SJSA1 (cell line): ENCODE data around the gene NEUROG1. TPM values are rescaled to one million over a fixed set of nuclear protein-coding genes. Genes with fewer than 3 reads are reported as not detected.

Experiments used
- DNase-seq, 2 experiments: peaks; one replicate each; pipeline ENCODE4 v3.0.0-alpha.2; 2015 to 2020; ENCODE audit warnings: low spot score in 2 of 2, low read depth in 1 of 2
- H3K27ac ChIP-seq: fragments of 250-450 bp; sonication (Bioruptor Pico); 2 replicates; pipeline ENCODE4 v1.5.1; 2020; ENCODE audit warnings: mild to moderate bottlenecking, moderate library complexity
- H3K27me3 ChIP-seq: fragments of 250-450 bp; sonication (Bioruptor Pico); replicated peaks from 2 replicates; pipeline ENCODE4 v1.5.1; 2020; ENCODE audit warnings: mild to moderate bottlenecking, moderate library complexity
- H3K36me3 ChIP-seq: fragments of 250-450 bp; sonication (Bioruptor Pico); 2 replicates; pipeline ENCODE4 v1.5.1; 2020; ENCODE audit warnings: mild to moderate bottlenecking
- H3K4me1 ChIP-seq: fragments of 250-450 bp; sonication (Bioruptor Pico); replicated peaks from 2 replicates; pipeline ENCODE4 v1.6.1; 2021; ENCODE audit warnings: mild to moderate bottlenecking
- H3K4me3 ChIP-seq: fragments of 250-450 bp; sonication (Bioruptor Pico); 2 replicates; pipeline ENCODE4 v1.5.1; 2020; ENCODE audit warnings: mild to moderate bottlenecking
- H3K9me3 ChIP-seq: fragments of 250-450 bp; sonication (Bioruptor Pico); replicated peaks from 2 replicates; pipeline ENCODE4 v1.5.1; 2020; ENCODE audit warnings: mild to moderate bottlenecking
- total RNA-seq: library from RNA; depleted of rRNA; stranded (reverse); fragments of >200 nt; shearing (Covaris generic); gene quantifications from 2 replicates; pipeline ENCODE4 v1.2.3, GENCODE V29; 2014

Gene NEUROG1
- total RNA-seq, 1 experiment from 2014 or later, result not detected

DNA sequence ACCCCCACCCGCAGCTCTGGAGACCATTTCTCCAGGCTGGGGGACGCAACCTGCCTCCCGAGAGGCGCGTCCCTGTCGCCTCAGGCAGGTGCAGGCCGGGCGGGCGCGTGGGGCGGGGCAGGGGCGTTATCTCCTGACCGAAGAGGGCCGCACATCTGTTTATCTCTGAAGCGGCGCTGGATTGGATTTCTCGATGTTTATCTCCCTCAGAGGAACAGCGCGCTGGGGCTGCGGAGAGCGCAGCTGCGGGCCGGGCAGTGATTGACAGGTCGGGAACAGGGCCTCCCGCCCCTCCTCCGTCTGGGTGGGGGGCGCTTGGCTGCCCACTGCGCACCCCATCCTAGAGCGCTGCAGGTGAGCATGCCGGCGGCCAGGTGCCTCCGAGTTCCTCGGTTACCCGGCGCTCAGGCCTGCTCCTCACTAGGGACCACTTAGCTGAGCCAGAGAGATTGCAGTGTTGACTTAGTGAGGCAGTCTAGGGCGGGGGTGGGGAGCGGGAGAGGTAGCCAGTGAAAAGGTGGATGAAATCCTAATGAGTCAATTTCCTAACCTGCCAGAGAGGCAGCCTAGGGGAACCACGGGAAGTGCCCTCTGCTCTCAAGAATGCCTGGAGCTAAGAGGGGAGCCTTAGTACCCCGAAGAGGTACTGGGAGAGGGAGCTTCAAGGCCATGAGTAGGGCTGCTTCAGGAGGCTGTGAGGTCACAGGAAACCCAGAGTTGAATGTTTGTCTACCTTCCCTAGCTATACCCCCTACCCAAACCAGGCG lies 44.0 kb downstream of the NEUROG1 start:
- no peak for DNase-seq
- Histone ChIP-seq H3K27ac (no peak overlapping the region), H3K4me1 (peaks cover 61% of the 10 kb centered on the region), H3K4me3 (no peak overlapping the region), H3K9me3 (no peaks in the 10 kb centered on the region), H3K36me3 (no peaks in the 10 kb centered on the region), H3K27me3 (no peaks in the 10 kb centered on the region)

DNA sequence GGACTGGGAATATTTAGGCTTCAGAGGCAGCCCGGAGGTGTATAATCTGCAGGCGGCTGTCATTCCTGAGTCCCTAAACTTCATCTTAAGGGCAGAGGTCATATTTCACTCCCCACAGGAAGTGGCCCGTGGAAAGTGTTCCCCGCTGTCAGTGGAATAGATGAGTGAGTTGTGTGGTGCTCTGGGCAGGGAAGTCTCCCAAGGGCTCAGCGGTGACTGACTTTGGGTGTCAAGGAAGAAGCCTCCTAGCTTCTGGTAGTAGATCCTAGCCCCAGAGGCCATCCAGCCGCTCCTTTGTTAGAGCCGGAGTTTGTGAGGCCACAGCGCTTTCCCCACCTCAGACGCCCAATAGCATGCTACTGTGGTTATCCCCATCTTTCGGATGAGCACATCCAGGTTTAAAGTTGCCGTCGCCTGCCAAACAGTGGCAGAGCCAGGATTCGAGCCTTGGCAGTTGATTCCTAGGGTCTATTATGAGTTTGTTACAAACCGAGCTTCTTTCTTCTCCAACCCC lies 44.7 kb downstream of the NEUROG1 start:
- Histone ChIP-seq H3K4me1 (peaks cover 61% of the 10 kb centered on the region), H3K9me3 (no peaks in the 10 kb centered on the region), H3K27me3 (no peaks in the 10 kb centered on the region), H3K4me3 (no peak overlapping the region), H3K27ac (no peak overlapping the region), H3K36me3 (no peaks in the 10 kb centered on the region)
- no peak for DNase-seq

DNA sequence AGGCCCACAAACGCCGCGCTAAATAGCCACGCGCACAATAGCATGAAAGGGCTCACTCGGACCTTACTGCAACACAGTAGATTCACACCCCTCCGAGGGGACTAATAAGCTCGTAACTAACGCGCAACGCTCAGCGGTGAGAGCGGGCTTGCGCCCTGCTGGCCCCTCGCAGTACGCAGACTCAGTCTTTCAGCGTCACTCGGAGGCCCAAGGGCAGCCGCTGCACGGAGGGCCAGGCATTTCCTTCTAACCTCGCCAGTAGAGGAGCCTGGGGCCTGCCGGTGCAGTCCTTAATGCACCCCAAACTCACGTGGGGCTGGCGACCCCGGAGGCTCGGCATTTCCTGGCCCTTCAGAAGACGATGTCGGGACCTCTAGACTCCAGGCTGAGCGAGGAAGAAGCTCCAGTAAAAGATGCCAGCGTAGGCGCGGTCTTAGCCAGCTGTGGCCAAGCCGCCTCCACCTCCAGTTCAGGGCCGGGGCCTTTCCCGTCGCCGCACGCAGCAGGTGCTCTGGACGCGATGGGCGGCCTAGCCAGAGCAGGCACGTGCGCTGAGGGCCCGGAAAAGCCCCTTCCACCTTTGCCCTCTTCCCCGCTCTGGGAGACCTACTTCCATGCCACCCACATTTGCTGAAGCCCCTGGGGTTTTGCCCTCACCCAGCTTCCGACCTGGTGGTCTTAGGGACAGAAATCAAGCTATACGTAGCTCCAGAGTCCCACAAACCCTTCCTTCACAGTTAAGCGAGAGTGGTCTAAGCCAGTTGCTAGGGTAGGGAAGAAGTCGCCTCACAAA lies 45.3 kb downstream of the NEUROG1 start:
- Histone ChIP-seq H3K36me3 (no peaks in the 10 kb centered on the region), H3K27me3 (no peaks in the 10 kb centered on the region), H3K27ac (no peak overlapping the region), H3K9me3 (no peaks in the 10 kb centered on the region), H3K4me3 (no peak overlapping the region), H3K4me1 (peaks cover 58% of the 10 kb centered on the region)
- no peak for DNase-seq

DNA sequence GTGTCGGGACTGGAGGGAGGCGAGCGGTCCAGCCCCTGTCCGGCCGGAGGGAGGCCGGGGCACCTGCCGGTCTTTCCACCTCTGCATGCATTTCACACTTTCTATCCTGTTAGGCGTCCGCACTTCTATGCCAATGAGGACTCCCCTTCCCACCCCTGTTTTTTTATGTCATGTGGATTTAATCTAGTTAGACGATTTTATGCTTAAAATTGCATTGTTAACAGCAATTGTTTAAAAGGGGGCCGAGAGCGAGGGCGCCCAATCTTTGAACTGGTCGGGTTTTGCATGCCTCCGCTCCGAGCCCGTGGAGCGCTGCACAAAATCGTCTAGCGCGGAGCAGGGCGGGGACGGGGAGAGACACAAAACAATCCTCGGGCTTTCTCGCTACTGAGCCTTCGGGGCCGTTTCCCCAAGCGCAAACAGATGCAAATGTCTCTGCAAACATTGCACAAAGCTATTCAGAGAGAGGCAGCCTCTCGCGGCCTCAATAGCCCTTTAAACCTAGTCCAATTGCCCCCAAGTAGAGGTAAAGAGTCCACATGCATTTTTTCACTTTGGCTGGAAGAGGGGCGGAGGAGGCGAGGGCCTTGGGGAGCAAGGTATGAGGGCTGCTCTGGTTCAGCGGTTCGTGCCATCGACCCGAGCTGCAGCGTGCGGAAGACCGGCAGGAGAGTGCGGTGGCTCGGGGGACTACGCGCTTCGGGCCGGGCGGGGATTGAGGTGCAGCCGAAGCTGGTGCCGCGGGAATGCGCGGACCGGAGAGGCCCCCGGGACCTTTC lies 46.1 kb downstream of the NEUROG1 start:
- no peaks in the 10 kb centered on the region for H3K9me3 ChIP-seq
- no peak overlapping the region for H3K4me3 ChIP-seq
- no peak for DNase-seq
- H3K36me3 ChIP-seq, result no peaks in the 10 kb centered on the region
- no peaks in the 10 kb centered on the region for H3K27me3 ChIP-seq
- peaks cover 50% of the 10 kb centered on the region for H3K4me1 ChIP-seq
- H3K27ac ChIP-seq, result peak overlapping the region; percentile 67

DNA sequence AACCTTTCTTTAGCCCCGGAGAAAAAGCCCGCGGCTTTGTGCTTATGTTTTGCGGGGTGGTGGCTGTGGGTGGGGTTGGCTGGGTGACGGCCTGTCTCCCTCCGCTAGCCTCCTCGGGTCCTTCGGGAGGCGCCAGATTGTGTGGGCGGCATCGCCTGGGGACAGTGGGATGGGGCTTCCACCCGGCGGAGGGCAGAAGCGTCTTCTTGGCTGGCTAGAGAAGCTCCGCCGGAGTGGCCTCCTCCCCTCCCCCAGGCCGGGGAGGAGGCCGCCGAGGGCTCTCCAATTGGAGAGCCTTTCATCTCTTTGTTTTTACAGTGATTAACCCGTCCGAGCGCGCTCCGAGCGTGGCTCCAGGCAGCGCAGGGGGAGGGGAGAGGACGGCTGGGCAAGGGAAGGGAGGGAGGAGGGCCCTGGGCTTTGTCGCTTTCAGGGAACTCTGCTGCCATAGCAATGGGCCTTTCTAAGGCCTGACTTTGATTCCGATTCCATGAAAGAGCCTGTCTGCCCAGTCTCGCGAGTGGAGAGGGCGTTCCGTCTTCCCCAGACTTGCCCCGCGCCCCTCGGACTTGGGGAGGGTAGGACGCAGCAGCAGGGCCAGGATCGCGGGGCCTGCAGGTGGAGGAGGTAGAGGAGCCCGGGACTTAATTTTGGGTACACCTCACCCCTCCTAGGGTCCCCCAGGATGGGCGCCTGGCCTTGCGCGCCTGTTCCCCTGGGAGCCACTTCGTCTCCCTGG lies 46.9 kb downstream of the NEUROG1 start:
- H3K27me3 ChIP-seq, result no peaks in the 10 kb centered on the region
- no peaks in the 10 kb centered on the region for H3K36me3 ChIP-seq
- H3K27ac ChIP-seq, result peak overlapping the region; percentile 67
- peak overlapping the region; percentile 11 for H3K4me3 ChIP-seq
- DNase-seq, result peak; percentile 99
- no peaks in the 10 kb centered on the region for H3K9me3 ChIP-seq
- peaks cover 42% of the 10 kb centered on the region for H3K4me1 ChIP-seq

DNA sequence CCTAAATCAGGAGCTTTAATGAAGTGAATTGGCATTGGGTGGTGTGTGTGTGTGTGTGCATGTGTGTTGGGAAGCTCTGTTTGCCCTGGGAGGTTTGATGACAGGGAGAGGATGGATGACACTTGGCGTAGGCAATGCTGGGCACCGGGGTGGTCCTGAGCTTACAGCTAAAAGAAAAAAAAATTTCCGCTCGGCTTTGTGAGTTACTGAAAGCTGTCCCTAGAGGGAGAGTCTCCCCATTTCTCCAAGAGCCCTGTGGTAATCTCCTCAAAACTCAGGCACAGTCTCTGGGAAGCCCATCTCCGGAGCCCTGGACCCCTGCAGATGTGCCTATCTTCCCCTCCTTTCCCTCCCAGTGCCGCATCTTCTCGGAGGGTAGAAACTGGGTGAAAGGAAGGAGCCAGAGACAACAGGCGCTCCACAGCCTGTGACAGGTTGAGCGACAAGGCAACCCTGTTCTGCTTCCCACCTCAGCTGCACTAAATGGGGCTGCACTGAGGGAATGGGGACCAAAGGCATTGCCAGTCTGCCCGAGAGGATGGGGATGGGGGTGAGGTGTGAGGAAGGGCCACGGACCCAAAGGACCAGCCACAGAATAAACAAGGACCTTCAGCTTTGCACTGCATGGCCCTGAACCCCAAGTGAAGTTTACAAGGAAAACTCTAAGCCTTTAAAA lies 47.8 kb downstream of the NEUROG1 start:
- peak overlapping the region; percentile 67 for H3K27ac ChIP-seq
- peaks cover 33% of the 10 kb centered on the region for H3K4me1 ChIP-seq
- H3K9me3 ChIP-seq, result no peaks in the 10 kb centered on the region
- no peaks in the 10 kb centered on the region for H3K36me3 ChIP-seq
- peak; percentile 68 to 75 for DNase-seq
- H3K27me3 ChIP-seq, result no peaks in the 10 kb centered on the region
- H3K4me3 ChIP-seq, result peak overlapping the region; percentile 11; the same call in 1 of the 2 replicates

DNA sequence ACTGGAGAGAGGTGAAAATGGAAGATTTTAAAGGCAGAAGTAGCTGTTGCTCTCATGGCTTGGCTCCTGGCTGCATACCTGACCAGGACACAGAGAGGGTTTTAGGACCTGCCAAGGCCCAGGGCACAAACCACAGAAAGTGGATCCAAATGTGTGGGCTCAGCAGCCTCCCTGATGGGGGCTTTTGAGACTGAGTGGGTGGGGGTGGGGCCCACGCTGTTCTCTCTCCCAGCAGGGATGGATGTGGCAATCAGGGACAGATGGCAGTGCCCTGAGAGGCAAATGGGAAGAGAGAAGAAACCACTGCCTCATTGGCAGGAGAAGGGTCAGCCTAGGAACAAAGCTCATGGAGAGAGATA lies 48.7 kb downstream of the NEUROG1 start:
- H3K4me1 ChIP-seq, result peaks cover 26% of the 10 kb centered on the region
- no peak overlapping the region for H3K4me3 ChIP-seq
- no peak for DNase-seq
- H3K27ac ChIP-seq, result no peak overlapping the region
- H3K9me3 ChIP-seq, result no peaks in the 10 kb centered on the region
- no peaks in the 10 kb centered on the region for H3K27me3 ChIP-seq
- no peaks in the 10 kb centered on the region for H3K36me3 ChIP-seq

DNA sequence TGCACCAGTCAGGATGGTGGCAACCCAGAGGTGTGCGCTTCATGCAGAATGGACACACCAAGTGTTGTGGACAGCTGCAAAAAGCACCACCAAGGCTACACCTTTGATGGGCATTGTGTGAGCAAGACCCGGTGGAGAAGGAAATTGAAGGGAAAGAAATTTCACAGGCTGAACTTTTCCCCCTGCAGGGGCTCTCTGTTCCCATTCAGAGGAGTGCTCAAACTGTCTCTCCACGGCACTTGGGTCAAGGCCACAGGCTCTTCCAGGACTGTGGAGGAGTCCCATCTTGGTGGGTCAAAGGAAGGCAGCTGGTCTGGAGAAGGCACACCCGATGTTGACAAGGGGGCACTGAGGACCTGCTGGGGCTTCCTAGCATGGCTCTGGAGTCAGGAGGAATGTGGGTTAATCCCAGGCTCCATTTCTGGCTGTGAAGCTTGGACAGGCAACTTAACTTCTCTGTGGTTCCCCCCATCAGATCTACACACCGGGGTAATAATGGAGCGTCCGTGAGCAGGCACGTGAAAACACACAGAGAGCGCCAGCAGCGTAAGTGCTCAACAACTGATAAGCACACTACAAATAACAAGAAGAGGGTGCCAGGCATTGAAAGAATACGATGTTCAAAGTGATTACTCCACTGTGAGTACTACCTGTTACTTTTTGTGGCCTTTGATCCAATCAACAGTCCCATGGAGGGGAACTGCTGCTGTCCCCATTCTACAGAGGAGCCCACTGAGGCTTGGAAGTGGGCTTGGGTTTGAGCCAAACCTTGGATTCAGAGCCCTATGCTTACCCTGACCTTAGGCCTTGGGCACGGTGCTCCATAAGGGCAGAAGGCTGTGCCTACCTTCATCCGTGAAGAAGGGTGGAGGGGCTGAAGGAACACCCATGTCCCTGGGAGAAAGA lies 49.4 kb downstream of the NEUROG1 start:
- Histone ChIP-seq H3K4me1 (peaks cover 26% of the 10 kb centered on the region), H3K27ac (no peak overlapping the region), H3K4me3 (no peak overlapping the region), H3K27me3 (no peaks in the 10 kb centered on the region), H3K36me3 (no peaks in the 10 kb centered on the region), H3K9me3 (no peaks in the 10 kb centered on the region)
- DNase-seq, result no peak

DNA sequence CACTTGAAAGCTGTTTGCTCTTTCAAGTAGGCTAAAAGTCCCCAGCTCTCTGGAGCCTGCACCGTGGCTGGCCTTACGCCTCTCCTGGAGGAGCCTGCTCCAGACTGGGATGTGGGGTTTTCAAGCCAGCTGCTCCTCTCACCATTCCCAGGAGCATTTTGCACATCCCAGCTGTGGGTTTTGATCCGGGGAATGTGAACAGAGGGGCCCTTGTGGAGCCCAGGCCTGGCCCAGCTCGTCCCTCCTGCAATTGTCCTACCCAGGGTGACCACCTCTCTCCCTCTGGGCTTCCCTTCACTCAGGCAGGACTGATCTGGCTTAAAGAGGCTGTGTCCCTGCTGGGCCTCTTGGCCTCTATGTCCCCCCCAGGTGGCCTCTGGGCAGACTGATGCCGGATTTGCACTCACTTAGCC lies 51.1 kb downstream of the NEUROG1 start:
- no peak for DNase-seq
- Histone ChIP-seq H3K4me1 (peaks cover 23% of the 10 kb centered on the region), H3K27me3 (no peaks in the 10 kb centered on the region; the same call in 1 of the 2 replicates)

More for the DNA sequence above, 51.1 kb downstream of the NEUROG1 start:
- no peaks in the 10 kb centered on the region for H3K9me3 ChIP-seq
- H3K4me3 ChIP-seq, result no peak overlapping the region
- H3K27ac ChIP-seq, result no peak overlapping the region
- no peaks in the 10 kb centered on the region for H3K36me3 ChIP-seq
